Measurements from ENCODE around the gene TAB2.

- TF ChIP-seq EZH2 (IDR thresholded peaks at IDR 0.05; ENCODE audit: low read depth, unreplicated experiment): no peak
- TF ChIP-seq POLR2AphosphoS5 (IDR thresholded peaks at IDR 0.05; ENCODE audit: low read depth): no peak
- TF ChIP-seq EZH2phosphoT487 (IDR thresholded peaks at IDR 0.05; ENCODE audit: unreplicated experiment): no peak
- TF ChIP-seq CTCF (conservative IDR thresholded peaks at IDR 0.05; ENCODE audit: low read depth in 2 of 2): no peak
- TF ChIP-seq JUNB (IDR thresholded peaks at IDR 0.05; ENCODE audit: unreplicated experiment): no peak
- TF ChIP-seq REST (IDR thresholded peaks at IDR 0.05; ENCODE audit: unreplicated experiment): no peak
- TF ChIP-seq CREB1 (CRISPR knock-in tag; IDR thresholded peaks at IDR 0.05; ENCODE audit: low read depth): no peak
- TF ChIP-seq ETS1 (IDR thresholded peaks at IDR 0.05): no peak
- no peak for TF ChIP-seq NANOG (IDR thresholded peaks at IDR 0.05; ENCODE audit: borderline replicate concordance)
- no peak for TF ChIP-seq ZNF114 (CRISPR knock-in tag; IDR thresholded peaks at IDR 0.05)
Measured at GRCh38 chr6:149331043-149331807, 13.7 kb downstream of the TAB2 start.
